ENCODE data around the gene OTOF. TPM values are rescaled to one million over a fixed set of nuclear protein-coding genes. Genes with fewer than 3 reads are reported as not detected.

Gene OTOF
- polyA plus RNA-seq, 2 of the 4 experiments (the other 2 are of a cell fraction) = 0.05 to 0.22 TPM

GRCh38 chr2:26504002-26504401, 26.1 kb upstream of the OTOF start:
- DNase-seq (ENCODE audit: low read depth in 1 of 2, low spot score in 1 of 2) (no peak), ATAC-seq (no peak), FAIRE-seq (no peak)
- peak overlapping the region; percentile 63 for H3K4me3 ChIP-seq
- H3K27ac ChIP-seq = peak overlapping the region; percentile 82 to 91
- ChIA-PET POLR2A (interaction anchor here (0.7 to 1.4 kb wide), 2 partner anchors 142 to 158 kb away, joined by 3 read pairs; partner anchors contain the start of gene SELENOI), CTCF (interaction anchor here (0.5 to 13.8 kb wide), 48 partner anchors 8 to 302 kb away, joined by 3 to 167 read pairs (median 4); partner anchors contain the start of genes ADGRF3, DRC1, OTOF and SELENOI)
- 63% methylated on average over 13 of the region's 13 CpGs for WGBS (ENCODE audit: missing lambda C conversion rate)
- no peaks in the 10 kb centered on the region for H3K9me3 ChIP-seq
- peak overlapping the region; percentile 97 for H3K4me2 ChIP-seq
- peaks cover 5% of the 10 kb centered on the region; the same call in 1 of the 3 replicates for H3K4me1 ChIP-seq
- TF ChIP-seq MAFK (IDR thresholded peaks at IDR 0.05; ENCODE audit: partially characterized antibody) (no peak), HDAC2 (IDR thresholded peaks at IDR 0.05) (no peak), RCOR1 (IDR thresholded peaks at IDR 0.05; ENCODE audit: low read depth, low read length) (no peak), CTCF (IDR thresholded peaks at IDR 0.05) (no peak), ATOH8 (CRISPR knock-in tag; IDR thresholded peaks at IDR 0.05; ENCODE audit: low read depth) (no peak), BHLHE40 (IDR thresholded peaks at IDR 0.05; ENCODE audit: low read depth, low read length) (no peak), NFE2L2 (conservative IDR thresholded peaks at IDR 0.05; ENCODE audit: low read length) (no peak), ZNF302 (CRISPR knock-in tag; IDR thresholded peaks at IDR 0.05) (no peak), MAZ (IDR thresholded peaks at IDR 0.05; ENCODE audit: borderline replicate concordance, low read depth, low read length) (no peak), TP53 (CRISPR knock-in tag; IDR thresholded peaks at IDR 0.05) (no peak)
- TF ChIP-seq, protein P1, sequence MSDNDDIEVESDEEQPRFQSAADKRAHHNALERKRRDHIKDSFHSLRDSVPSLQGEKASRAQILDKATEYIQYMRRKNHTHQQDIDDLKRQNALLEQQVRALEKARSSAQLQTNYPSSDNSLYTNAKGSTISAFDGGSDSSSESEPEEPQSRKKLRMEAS (IDR thresholded peaks at IDR 0.05) = no peak
- TF ChIP-seq, protein P2, sequence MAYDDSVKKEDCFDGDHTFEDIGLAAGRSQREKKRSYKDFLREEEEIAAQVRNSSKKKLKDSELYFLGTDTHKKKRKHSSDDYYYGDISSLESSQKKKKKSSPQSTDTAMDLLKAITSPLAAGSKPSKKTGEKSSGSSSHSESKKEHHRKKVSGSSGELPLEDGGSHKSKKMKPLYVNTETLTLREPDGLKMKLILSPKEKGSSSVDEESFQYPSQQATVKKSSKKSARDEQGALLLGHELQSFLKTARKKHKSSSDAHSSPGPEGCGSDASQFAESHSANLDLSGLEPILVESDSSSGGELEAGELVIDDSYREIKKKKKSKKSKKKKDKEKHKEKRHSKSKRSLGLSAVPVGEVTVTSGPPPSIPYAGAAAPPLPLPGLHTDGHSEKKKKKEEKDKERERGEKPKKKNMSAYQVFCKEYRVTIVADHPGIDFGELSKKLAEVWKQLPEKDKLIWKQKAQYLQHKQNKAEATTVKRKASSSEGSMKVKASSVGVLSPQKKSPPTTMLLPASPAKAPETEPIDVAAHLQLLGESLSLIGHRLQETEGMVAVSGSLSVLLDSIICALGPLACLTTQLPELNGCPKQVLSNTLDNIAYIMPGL (CRISPR knock-in tag; IDR thresholded peaks at IDR 0.05; ENCODE audit: borderline replicate concordance) = no peak

GRCh38 chr2:26503231-26503880, 25.4 kb upstream of the OTOF start:
- Histone ChIP-seq H3K9me3 (no peaks in the 10 kb centered on the region), H3K4me1 (peaks cover 5% of the 10 kb centered on the region; the same call in 1 of the 3 replicates), H3K4me3 (peak overlapping the region; percentile 63), H3K4me2 (peak overlapping the region; percentile 97), H3K27ac (peak overlapping the region; percentile 82 to 91)
- FAIRE-seq (peak; percentile 54), ATAC-seq (peak; percentile 95 to 99), DNase-seq (ENCODE audit: low read depth in 1 of 2, low spot score in 1 of 2) (peak; percentile 91 to 99)
- ChIA-PET POLR2A (interaction anchor here (0.7 to 1.4 kb wide), 2 partner anchors 142 to 158 kb away, joined by 3 read pairs; partner anchors contain the start of gene SELENOI), CTCF (interaction anchor here (0.6 to 13.8 kb wide), 88 partner anchors 8 to 657 kb away, joined by 3 to 167 read pairs (median 4); partner anchors contain the start of genes ADGRF3, CENPA, DRC1 and OTOF)
- 3% methylated on average over 28 of the region's 41 CpGs for WGBS (ENCODE audit: missing lambda C conversion rate)
- TF ChIP-seq HOXB13 (CRISPR knock-in tag; IDR thresholded peaks at IDR 0.05; ENCODE audit: low read depth) = 0 out of 2 replicates have a peak, but pooled peaks have one; percentile 12
- TF ChIP-seq CHD4 (IDR thresholded peaks at IDR 0.05; ENCODE audit: borderline replicate concordance) = no peak
- TF ChIP-seq MYC (IDR thresholded peaks at IDR 0.05; ENCODE audit: borderline replicate concordance, low read length) = no peak; the same call in 1 of the 2 replicates
- TF ChIP-seq ZC3H11A (IDR thresholded peaks at IDR 0.05) = no peak
- no peak for TF ChIP-seq RNF2 (IDR thresholded peaks at IDR 0.05; ENCODE audit: borderline replicate concordance, low read depth)
- TF ChIP-seq PHF8 (IDR thresholded peaks at IDR 0.05; ENCODE audit: borderline replicate concordance, low read depth) = peak; percentile 76; the same call in 1 of the 2 replicates
- TF ChIP-seq GATA3 (IDR thresholded peaks at IDR 0.05; ENCODE audit: borderline replicate concordance) = no peak
- 0 out of 2 replicates have a peak, but pooled peaks have one; percentile 38 for TF ChIP-seq ATOH8 (CRISPR knock-in tag; IDR thresholded peaks at IDR 0.05; ENCODE audit: low read depth)
- TF ChIP-seq RAD21 (conservative IDR thresholded peaks at IDR 0.05 in 1 of 2, IDR thresholded peaks at IDR 0.05 in 1 of 2) = peak; percentile 45 to 84; a peak in 4 of 5 replicates
- TF ChIP-seq BHLHE40 (IDR thresholded peaks at IDR 0.05; ENCODE audit: low read depth, low read length) = 0 out of 2 replicates have a peak, but pooled peaks have one; percentile 16
- peak; percentile 86 for TF ChIP-seq KDM5A (IDR thresholded peaks at IDR 0.05)
- no peak for TF ChIP-seq HOXB5 (CRISPR knock-in tag; IDR thresholded peaks at IDR 0.05)
- peak; percentile 89; the same call in 2 of the 3 replicates for TF ChIP-seq BCL3 (IDR thresholded peaks at IDR 0.05)
- no peak for TF ChIP-seq NPAS2 (CRISPR knock-in tag; IDR thresholded peaks at IDR 0.05; ENCODE audit: borderline replicate concordance)
- TF ChIP-seq HEYL (CRISPR knock-in tag; IDR thresholded peaks at IDR 0.05) = no peak
- TF ChIP-seq E2F6 (IDR thresholded peaks at IDR 0.05; ENCODE audit: borderline replicate concordance, low read depth) = peak; percentile 93
- TF ChIP-seq ZNF302 (CRISPR knock-in tag; IDR thresholded peaks at IDR 0.05) = no peak
- TF ChIP-seq EHMT2 (IDR thresholded peaks at IDR 0.05; ENCODE audit: low read depth) = no peak

Measured in A549 (cell line).